Measurements from ENCODE around the gene KRT74. TPM values are rescaled to one million over a fixed set of nuclear protein-coding genes. Genes with fewer than 3 reads are reported as not detected.

The KRT74 gene
- total and polyA plus RNA-seq, 7 donors, result not detected

GRCh38 chr12:52517005-52517835 lies 56.4 kb downstream of the KRT74 start:
- Histone ChIP-seq H3K36me3 (ENCODE audit: insufficient read depth in 1 of 2, low read depth in 1 of 2) (no peaks in the 10 kb centered on the region), H3K27me3 (ENCODE audit: insufficient read depth in 3 of 3, low read length in 2 of 3) (peaks cover 0 to 2% (median 1%) of the 10 kb centered on the region in 3 donors), H3K4me1 (no peaks in the 10 kb centered on the region), H3K27ac (no peak overlapping the region), H3K4me3 (no peak overlapping the region), H3K9me3 (no peaks in the 10 kb centered on the region)
- intact Hi-C loops (cut with DNase I), result no loop called here
- ATAC-seq (no peak), DNase-seq (no peak)
- WGBS, 3 donors, result 96% methylated on average over 14 of the region's 14 CpGs
- no peak for TF ChIP-seq CTCF (IDR thresholded peaks at IDR 0.05)

GRCh38 chr12:52515927-52516831 lies 57.5 kb downstream of the KRT74 start:
- Histone ChIP-seq H3K4me3 (no peak overlapping the region), H3K9me3 (peaks cover 2% of the 10 kb centered on the region), H3K4me1 (no peaks in the 10 kb centered on the region), H3K27ac (no peak overlapping the region), H3K27me3 (ENCODE audit: insufficient read depth in 3 of 3, low read length in 2 of 3) (peaks cover 0 to 2% (median 0%) of the 10 kb centered on the region in 3 donors), H3K36me3 (ENCODE audit: insufficient read depth in 1 of 2, low read depth in 1 of 2) (no peaks in the 10 kb centered on the region)
- no peak for TF ChIP-seq CTCF (IDR thresholded peaks at IDR 0.05)
- ATAC-seq (no peak), DNase-seq (no peak)
- WGBS, 3 donors, result 90 to 92% (median 90%) methylated on average over 15 of the region's 15 CpGs
- intact Hi-C loops (cut with DNase I), result no loop called here

Other genes starting within 250 kb of the KRT74 start
- not detected for gene KRT85, start 206.4 kb downstream of the KRT74 start, total RNA-seq
- not detected for gene KRT85, start 206.4 kb downstream of the KRT74 start, polyA plus RNA-seq
- not detected for gene KRT84, start 188.2 kb downstream of the KRT74 start, total RNA-seq
- gene KRT84, start 188.2 kb downstream of the KRT74 start, polyA plus RNA-seq, result not detected
- gene KRT82, start 167.5 kb downstream of the KRT74 start, total RNA-seq, result not detected
- gene KRT82, start 167.5 kb downstream of the KRT74 start, polyA plus RNA-seq, result not detected
- gene KRT75, start 139.5 kb downstream of the KRT74 start, total RNA-seq, result not detected
- gene KRT75, start 139.5 kb downstream of the KRT74 start, polyA plus RNA-seq, result not detected
- under 1 TPM in 2 of 4 donors, not detected in 2; 0.26 to 0.32 TPM for gene KRT6B, start 121.7 kb downstream of the KRT74 start, total RNA-seq
- under 1 TPM in 2 of 3 donors, not detected in 1; 0.04 TPM for gene KRT6B, start 121.7 kb downstream of the KRT74 start, polyA plus RNA-seq
- gene KRT6C, start 100.0 kb downstream of the KRT74 start, total RNA-seq, result under 1 TPM in 2 of 4 donors, not detected in 2; 0.21 to 0.24 TPM
- gene KRT6C, start 100.0 kb downstream of the KRT74 start, polyA plus RNA-seq, result under 1 TPM in 1 of 3 donors, not detected in 2; 0.04 TPM
- 1 to 10 TPM in 2 of 4 donors, under 1 TPM in 1, not detected in 1; 0.53 to 1.4 (median 1.2) TPM for gene KRT6A, start 80.6 kb downstream of the KRT74 start, total RNA-seq
- under 1 TPM; 0.13 to 0.51 (median 0.35) TPM for gene KRT6A, start 80.6 kb downstream of the KRT74 start, polyA plus RNA-seq
- 1 to 10 TPM in 1 of 4 donors, under 1 TPM in 2, not detected in 1; 0.61 to 1.4 (median 0.85) TPM for gene KRT5, start 53.4 kb downstream of the KRT74 start, total RNA-seq
- gene KRT5, start 53.4 kb downstream of the KRT74 start, polyA plus RNA-seq, result under 1 TPM; 0.21 to 0.86 (median 0.48) TPM
- not detected for gene KRT71, start 20.7 kb downstream of the KRT74 start, total RNA-seq
- gene KRT71, start 20.7 kb downstream of the KRT74 start, polyA plus RNA-seq, result not detected
- not detected for gene KRT72, start 27.6 kb upstream of the KRT74 start, total RNA-seq
- gene KRT72, start 27.6 kb upstream of the KRT74 start, polyA plus RNA-seq, result not detected
- not detected for gene KRT73, start 44.7 kb upstream of the KRT74 start, total RNA-seq
- gene KRT73, start 44.7 kb upstream of the KRT74 start, polyA plus RNA-seq, result not detected
- not detected for gene KRT2, start 78.4 kb upstream of the KRT74 start, total RNA-seq
- not detected for gene KRT2, start 78.4 kb upstream of the KRT74 start, polyA plus RNA-seq
- 1 to 10 TPM in 1 of 4 donors, under 1 TPM in 2, not detected in 1; 0.16 to 1.1 (median 0.25) TPM for gene KRT1, start 106.6 kb upstream of the KRT74 start, total RNA-seq
- gene KRT1, start 106.6 kb upstream of the KRT74 start, polyA plus RNA-seq, result under 1 TPM in 1 of 3 donors, not detected in 2; 0.13 TPM
- not detected for gene KRT77, start 129.7 kb upstream of the KRT74 start, total RNA-seq
- under 1 TPM in 2 of 3 donors, not detected in 1; 0.01 to 0.04 TPM for gene KRT77, start 129.7 kb upstream of the KRT74 start, polyA plus RNA-seq
- not detected for gene KRT76, start 203.5 kb upstream of the KRT74 start, total RNA-seq
- not detected for gene KRT76, start 203.5 kb upstream of the KRT74 start, polyA plus RNA-seq
- gene KRT3, start 222.3 kb upstream of the KRT74 start, total RNA-seq, result not detected
- gene KRT3, start 222.3 kb upstream of the KRT74 start, polyA plus RNA-seq, result not detected
- under 1 TPM in 2 of 4 donors, not detected in 2; 0.12 to 0.15 TPM for gene KRT4, start 240.3 kb upstream of the KRT74 start, total RNA-seq
- 1 to 10 TPM in 1 of 3 donors, under 1 TPM in 1, not detected in 1; 0.72 to 1.7 TPM for gene KRT4, start 240.3 kb upstream of the KRT74 start, polyA plus RNA-seq